AG04449 (cell line): Measurements from ENCODE around the gene ETV6.

Experiments
- CTCF ChIA-PET: fragments of 350-600 bp; formaldehyde crosslinking; extraction: SDS; loops from one replicate; lab custom pipeline; 2021; ENCODE audit warnings: antibody characterized with exemption; lab: Yijun Ruan, JAX
- POLR2A ChIA-PET: fragments of 400-600, 350-600 bp; formaldehyde crosslinking; extraction: SDS; loops from one replicate; lab custom pipeline; 2020; ENCODE audit warnings: antibody characterized with exemption, inconsistent platforms; lab: Yijun Ruan, JAX
- DNase-seq: peaks from one replicate; pipeline ENCODE4 v3.0.0-alpha.2; 2010; ENCODE audit warnings: low read depth, low spot score
- H3K4me3 ChIP-seq: 2 replicates; pipeline ENCODE4 v1.5.1; 2011; ENCODE audit warnings: low read depth, mild to moderate bottlenecking, control low read depth, low read length
- TF ChIP-seq, protein P1 (sequence below): IDR thresholded peaks from one replicate; pipeline ENCODE4 v1.5.1; 2011; ENCODE audit warnings: mild to moderate bottlenecking, moderate library complexity, low read length, control low read depth, inconsistent platforms; ENCODE audit not compliant: insufficient read depth; ENCODE audit errors: missing control alignments

The ETV6 gene

DNA sequence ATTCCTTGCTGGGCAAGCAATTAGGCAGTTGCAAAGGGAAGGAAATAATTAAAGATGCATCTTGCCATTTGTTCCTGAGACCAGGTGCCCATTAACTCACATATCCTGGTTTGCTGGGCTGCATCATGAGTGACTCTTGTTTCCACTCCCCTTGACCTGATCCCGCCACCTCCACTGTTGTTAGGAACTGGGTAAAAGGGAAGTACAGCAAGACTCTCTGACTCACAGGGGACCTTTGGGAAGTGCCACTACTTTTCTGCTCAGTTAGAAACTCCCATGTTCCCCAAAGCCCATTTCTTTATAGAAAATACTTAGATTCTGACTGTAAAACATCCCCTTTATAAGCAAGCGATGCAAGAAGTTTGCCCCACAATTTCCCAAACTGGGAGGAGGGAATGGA, 235.2 kb downstream of the ETV6 start:
- ChIA-PET POLR2A (no interaction called here), CTCF (no interaction called here)
- TF ChIP-seq, protein P1, sequence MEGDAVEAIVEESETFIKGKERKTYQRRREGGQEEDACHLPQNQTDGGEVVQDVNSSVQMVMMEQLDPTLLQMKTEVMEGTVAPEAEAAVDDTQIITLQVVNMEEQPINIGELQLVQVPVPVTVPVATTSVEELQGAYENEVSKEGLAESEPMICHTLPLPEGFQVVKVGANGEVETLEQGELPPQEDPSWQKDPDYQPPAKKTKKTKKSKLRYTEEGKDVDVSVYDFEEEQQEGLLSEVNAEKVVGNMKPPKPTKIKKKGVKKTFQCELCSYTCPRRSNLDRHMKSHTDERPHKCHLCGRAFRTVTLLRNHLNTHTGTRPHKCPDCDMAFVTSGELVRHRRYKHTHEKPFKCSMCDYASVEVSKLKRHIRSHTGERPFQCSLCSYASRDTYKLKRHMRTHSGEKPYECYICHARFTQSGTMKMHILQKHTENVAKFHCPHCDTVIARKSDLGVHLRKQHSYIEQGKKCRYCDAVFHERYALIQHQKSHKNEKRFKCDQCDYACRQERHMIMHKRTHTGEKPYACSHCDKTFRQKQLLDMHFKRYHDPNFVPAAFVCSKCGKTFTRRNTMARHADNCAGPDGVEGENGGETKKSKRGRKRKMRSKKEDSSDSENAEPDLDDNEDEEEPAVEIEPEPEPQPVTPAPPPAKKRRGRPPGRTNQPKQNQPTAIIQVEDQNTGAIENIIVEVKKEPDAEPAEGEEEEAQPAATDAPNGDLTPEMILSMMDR: no peak
- no peak overlapping the region for H3K4me3 ChIP-seq
- no peak for DNase-seq

DNA sequence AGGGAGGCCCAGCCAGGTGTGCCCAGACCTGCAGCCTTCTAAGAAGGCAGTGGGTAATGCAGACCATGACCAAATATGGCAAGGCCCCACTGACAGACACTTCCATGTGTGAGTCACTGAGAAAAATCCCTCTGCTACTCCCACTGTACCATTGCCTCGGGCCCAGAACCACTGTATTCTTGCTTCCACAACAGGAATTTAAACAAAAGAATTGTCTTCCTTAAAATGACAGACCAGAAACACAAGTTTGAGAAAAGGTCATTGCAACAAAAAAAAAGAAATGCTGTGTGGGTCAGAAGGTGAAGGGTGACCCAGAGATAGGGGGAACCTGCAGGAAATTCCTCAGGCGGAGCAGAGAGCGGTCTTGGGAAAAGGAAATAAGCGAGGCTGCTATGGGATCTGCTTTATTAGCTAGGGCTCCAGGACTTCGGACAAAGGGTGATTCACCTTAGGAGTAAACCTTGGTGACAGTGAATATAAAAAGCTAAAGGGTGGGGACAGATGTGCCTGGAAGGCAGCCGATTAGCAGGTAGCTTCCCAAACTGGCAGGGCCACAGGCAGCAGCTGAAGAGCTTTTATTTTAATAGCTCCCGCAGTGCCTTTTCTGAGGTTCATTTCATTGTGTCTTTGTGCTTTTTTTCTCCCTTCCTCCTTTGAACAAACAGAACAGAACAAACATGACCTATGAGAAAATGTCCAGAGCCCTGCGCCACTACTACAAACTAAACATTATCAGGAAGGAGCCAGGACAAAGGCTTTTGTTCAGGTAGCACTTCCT, 236.0 kb downstream of the ETV6 start:
- TF ChIP-seq, protein P1: no peak
- no peak for DNase-seq
- ChIA-PET POLR2A (no interaction called here), CTCF (interaction anchor here (1.4 kb wide), 1 partner anchor 315 kb away, joined by 3 read pairs; no protein-coding TSS in a partner anchor)
- H3K4me3 ChIP-seq: no peak overlapping the region

DNA sequence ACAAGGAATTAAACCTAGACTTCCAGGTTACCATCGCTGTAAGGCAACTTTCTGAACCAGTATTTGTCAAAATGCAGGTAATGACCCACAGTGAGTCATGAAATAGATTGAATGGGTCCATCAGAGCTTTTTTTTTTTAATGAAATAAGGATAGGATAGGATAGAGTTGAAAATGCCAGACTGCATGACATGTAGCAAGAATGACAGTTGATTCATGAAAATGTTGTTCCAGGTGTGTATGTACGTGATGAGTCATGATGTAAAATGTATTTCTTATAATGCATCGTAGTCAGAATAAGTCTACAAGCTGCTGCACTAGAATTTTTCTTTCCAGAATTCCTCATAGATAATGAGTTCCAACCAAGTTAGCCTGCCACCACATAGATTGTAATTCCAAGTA, 236.9 kb downstream of the ETV6 start:
- no peak overlapping the region for H3K4me3 ChIP-seq
- no peak for DNase-seq
- TF ChIP-seq, protein P1: no peak
- CTCF ChIA-PET: interaction anchor here (1.4 kb wide), 1 partner anchor 316 kb away, joined by 3 read pairs; no protein-coding TSS in a partner anchor
- POLR2A ChIA-PET: no interaction called here

DNA sequence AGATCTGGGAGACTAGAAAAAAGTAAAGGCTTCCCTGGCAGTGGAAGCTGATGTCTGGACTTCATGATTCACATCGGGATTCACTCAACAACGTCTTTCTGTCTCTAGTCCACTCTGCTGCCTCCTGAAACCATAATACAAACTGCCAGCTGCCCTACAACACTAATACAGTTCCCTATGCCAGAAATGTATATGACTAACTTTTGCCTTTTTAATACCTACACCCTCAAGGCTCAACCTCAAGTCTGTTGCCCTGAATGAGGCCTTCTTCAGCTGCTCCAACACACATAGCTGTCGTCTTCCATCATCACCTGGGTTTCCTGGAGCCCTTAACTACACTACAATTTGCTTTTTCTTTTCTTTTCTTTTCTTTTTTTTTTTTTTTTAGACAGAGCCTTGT, 238.6 kb downstream of the ETV6 start:
- TF ChIP-seq, protein P1: no peak
- no peak for DNase-seq
- no peak overlapping the region for H3K4me3 ChIP-seq
- ChIA-PET POLR2A (no interaction called here), CTCF (no interaction called here)

DNA sequence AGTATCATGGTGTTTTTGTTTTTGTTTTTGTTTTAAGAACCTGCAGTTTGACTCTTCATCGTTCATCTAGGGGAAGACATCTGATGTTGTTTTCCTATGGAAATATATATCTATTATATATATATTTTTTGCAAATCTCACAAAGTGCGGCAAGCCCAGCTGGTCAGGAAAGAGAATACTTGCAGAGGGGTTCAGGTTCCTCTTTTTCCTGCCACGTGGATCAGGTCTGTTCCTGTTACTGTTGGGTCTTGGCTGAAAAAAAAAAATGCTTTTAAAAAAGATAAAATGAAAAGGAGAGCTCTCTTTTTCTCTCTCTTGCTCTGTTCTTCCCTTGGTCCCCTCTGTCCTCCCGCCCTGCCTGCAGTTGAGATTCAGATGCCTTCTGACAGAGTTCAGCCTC, 241.9 kb downstream of the ETV6 start:
- CTCF ChIA-PET: interaction anchor here (0.6 to 0.8 kb wide), 2 partner anchors 8 to 266 kb away, joined by 3 to 4 read pairs; no protein-coding TSS in a partner anchor
- TF ChIP-seq, protein P1: no peak
- no peak overlapping the region for H3K4me3 ChIP-seq
- POLR2A ChIA-PET: no interaction called here
- DNase-seq: no peak

DNA sequence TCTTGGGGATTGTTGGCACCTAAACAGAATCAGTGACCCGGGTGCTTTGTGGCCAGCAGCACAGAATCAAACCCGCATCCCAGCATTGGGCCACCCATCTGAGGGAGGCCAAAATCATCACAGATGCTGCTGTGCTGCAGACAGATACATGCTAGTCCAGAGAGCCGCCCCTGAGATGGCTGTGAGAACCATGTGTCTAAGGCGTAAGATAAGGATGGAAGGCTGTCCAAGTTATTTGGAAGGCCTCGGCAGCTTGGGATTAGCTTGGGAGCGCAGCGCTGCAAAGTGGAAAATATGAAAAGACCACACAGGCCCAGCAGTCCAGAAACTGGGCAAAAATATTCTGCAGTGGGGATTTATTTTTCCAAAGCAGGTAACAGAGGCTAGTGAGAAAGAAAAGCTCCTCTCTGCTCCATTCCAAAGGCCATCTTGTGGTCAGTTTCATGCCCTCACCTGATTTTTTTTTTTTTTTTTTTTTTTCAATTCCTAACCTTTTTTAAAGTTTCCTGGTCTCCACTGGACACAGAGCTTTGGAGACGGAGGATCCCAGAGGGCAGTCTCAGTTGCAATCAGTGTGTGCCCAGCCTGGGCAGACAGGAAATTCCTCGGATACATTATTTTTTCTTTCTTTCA, 242.4 kb downstream of the ETV6 start:
- TF ChIP-seq, protein P1: no peak
- H3K4me3 ChIP-seq: no peak overlapping the region
- DNase-seq: no peak
- ChIA-PET CTCF (interaction anchor here (0.6 to 1.4 kb wide), 5 partner anchors 8 to 337 kb away, joined by 3 to 4 read pairs (median 3); no protein-coding TSS in a partner anchor), POLR2A (no interaction called here)
